A549 (cell line): ENCODE data around the gene SLC24A4. TPM values are rescaled to one million over a fixed set of nuclear protein-coding genes. Genes with fewer than 3 reads are reported as not detected.
A peak's percentile ranks its signal among the peaks of the same experiment; 100 is the strongest.

ENCODE experiments used
- ATAC-seq, 2 experiments: fragments of 200-7000 bp in 1 of 2; fragments of >200 bp in 1 of 2; cut with Nextera tagmentation in 1 of 2; cut with Tn5 transposase in 1 of 2; 3 replicates each; pipeline versions ENCODE4 v1.8.0 to v1.9.1; 2018 to 2020; ENCODE audit warnings: mild to moderate bottlenecking in 1 of 2, moderate library complexity in 1 of 2
- CTCF ChIA-PET: fragments of 300-600 bp; sonication (Branson Sonifier 250); formaldehyde crosslinking; extraction: SDS; loops from one replicate; lab custom pipeline; 2021; ENCODE audit warnings: antibody characterized with exemption, inconsistent platforms; lab: Yijun Ruan, JAX
- POLR2A ChIA-PET: fragments of 350-600 bp; formaldehyde crosslinking; extraction: SDS; loops from one replicate; lab custom pipeline; 2021; ENCODE audit warnings: antibody characterized with exemption, inconsistent platforms; lab: Yijun Ruan, JAX
- DNase-seq, 2 experiments: peaks; one replicate each; pipeline versions ENCODE4 v3.0.0 to v3.0.0-alpha.2; 2011 to 2016; ENCODE audit warnings: low read depth in 1 of 2, low spot score in 1 of 2
- FAIRE-seq: peaks from 2 replicates; lab custom pipeline; 2011; peaks lifted over from hg19 to GRCh38; lab: Jason Lieb, UNC
- H3K27ac ChIP-seq, 2 experiments: fragments of >200 bp; sonication (Bioruptor Twin); formaldehyde crosslinking; 3 replicates each; pipeline ENCODE4 v1.5.1; 2016 to 2017
- H3K4me1 ChIP-seq: fragments of >200 bp; sonication (Bioruptor Twin); formaldehyde crosslinking; 3 replicates; pipeline ENCODE4 v1.6.1; 2016
- H3K4me2 ChIP-seq: fragments of >200 bp; sonication (Bioruptor Twin); formaldehyde crosslinking; 3 replicates; pipeline ENCODE4 v1.6.1; 2016
- H3K4me3 ChIP-seq: fragments of >200 bp; sonication (Bioruptor Twin); formaldehyde crosslinking; 3 replicates; pipeline ENCODE4 v1.5.1; 2016
- H3K9me3 ChIP-seq: fragments of >200 bp; sonication (Bioruptor Twin); formaldehyde crosslinking; 3 replicates; pipeline ENCODE4 v1.6.1; 2016
- CHD2 ChIP-seq: fragments of 150-350 bp; IDR thresholded peaks from 2 replicates; pipeline ENCODE4 v1.6.1; 2014; ENCODE audit warnings: low read length; ENCODE audit not compliant: partially characterized antibody
- CHD4 ChIP-seq: fragments of 200-600 bp; sonication (generic); IDR thresholded peaks from 2 replicates; pipeline ENCODE4 v1.6.1; 2016; ENCODE audit warnings: antibody characterized with exemption, mild to moderate bottlenecking, borderline replicate concordance
- ESRRA ChIP-seq: fragments of 150-350 bp; IDR thresholded peaks from 2 replicates; pipeline ENCODE4 v1.6.1; 2014; ENCODE audit warnings: mild to moderate bottlenecking, low read length, borderline replicate concordance
- GATA3 ChIP-seq: IDR thresholded peaks from 2 replicates; pipeline ENCODE4 v1.6.1; 2012; ENCODE audit warnings: borderline replicate concordance
- HOXA7 ChIP-seq: fragments of 250-450 bp; sonication (Bioruptor Pico); IDR thresholded peaks from 2 replicates; pipeline ENCODE4 v1.5.0; 2020; ENCODE audit warnings: mild to moderate bottlenecking, moderate library complexity
- HOXB13 ChIP-seq: fragments of 250-450 bp; sonication (Bioruptor Pico); IDR thresholded peaks from 2 replicates; pipeline ENCODE4 v1.5.0; 2020; ENCODE audit warnings: low read depth, mild to moderate bottlenecking, moderate library complexity
- HOXB5 ChIP-seq: fragments of 250-450 bp; sonication (Bioruptor Pico); IDR thresholded peaks from 2 replicates; pipeline ENCODE4 v1.5.0; 2020; ENCODE audit warnings: mild to moderate bottlenecking, moderate library complexity
- JUNB ChIP-seq: fragments of >200 bp; sonication (Bioruptor Twin); formaldehyde crosslinking; IDR thresholded peaks from 2 replicates; pipeline ENCODE4 v1.6.1; 2016
- KDM5A ChIP-seq: fragments of 200-600 bp; sonication (generic); IDR thresholded peaks from 2 replicates; pipeline ENCODE4 v1.6.1; 2016; ENCODE audit warnings: antibody characterized with exemption, mild to moderate bottlenecking
- NPAS2 ChIP-seq: fragments of 250-450 bp; sonication (Bioruptor Pico); IDR thresholded peaks from 2 replicates; pipeline ENCODE4 v1.8.0; 2022; ENCODE audit warnings: mild to moderate bottlenecking, moderate library complexity, borderline replicate concordance
- NR3C1 ChIP-seq: fragments of >200 bp; sonication (Bioruptor Twin); formaldehyde crosslinking; IDR thresholded peaks from 3 replicates; pipeline ENCODE4 v1.6.1; 2017
- POLR2A ChIP-seq: IDR thresholded peaks from 2 replicates; pipeline ENCODE4 v1.6.1; 2012; ENCODE audit warnings: mild to moderate bottlenecking, low read length
- RAD21 ChIP-seq, 2 experiments: fragments of >200 bp in 1 of 2; sonication (Bioruptor Twin) in 1 of 2; formaldehyde crosslinking in 1 of 2; IDR thresholded peaks in 1 of 2; conservative IDR thresholded peaks in 1 of 2; 2 replicates in 1 of 2; 3 replicates in 1 of 2; pipeline ENCODE4 v1.6.1; 2012 to 2018; ENCODE audit warnings: inconsistent platforms in 1 of 2
- RARB ChIP-seq: fragments of 250-450 bp; sonication (Bioruptor Pico); IDR thresholded peaks from 2 replicates; pipeline ENCODE4 v1.8.0; 2021; ENCODE audit warnings: mild to moderate bottlenecking, moderate library complexity
- RCOR1 ChIP-seq: fragments of 150-350 bp; IDR thresholded peaks from 2 replicates; pipeline ENCODE4 v1.6.1; 2014; ENCODE audit warnings: antibody characterized with exemption, low read length, low read depth
- RNF2 ChIP-seq: fragments of 200-600 bp; sonication (generic); IDR thresholded peaks from 2 replicates; pipeline ENCODE4 v1.6.1; 2016; ENCODE audit warnings: low read depth, mild to moderate bottlenecking, antibody characterized with exemption, moderate library complexity, borderline replicate concordance
- SMC3 ChIP-seq: fragments of >200 bp; sonication (Bioruptor Twin); formaldehyde crosslinking; IDR thresholded peaks from 3 replicates; pipeline ENCODE4 v1.6.1; 2018; ENCODE audit warnings: inconsistent platforms
- TFCP2L1 ChIP-seq: fragments of 250-450 bp; sonication (Bioruptor Pico); IDR thresholded peaks from 2 replicates; pipeline ENCODE4 v1.5.0; 2021; ENCODE audit warnings: mild to moderate bottlenecking
- ZSCAN20 ChIP-seq: fragments of 250-450 bp; sonication (Bioruptor Pico); IDR thresholded peaks from 2 replicates; pipeline ENCODE4 v1.8.0; 2022; ENCODE audit warnings: mild to moderate bottlenecking, moderate library complexity
- WGBS: methylation state at CpG from one replicate; pipeline ENCODE4 v1.1.6; 2017; ENCODE audit errors: missing lambda C conversion rate; 5-methylcytosine and 5-hydroxymethylcytosine counted together
- polyA plus RNA-seq, 4 experiments: library from polyadenylated mRNA; depleted of rRNA in 3 of 4; stranded (reverse); fragments of >200 nt; fragmentation: RNase III in 1 of 4; extraction: RNeasy Plus Mini Kit Qiagen cat#74134 plus additional on column Dnase treatment in 1 of 4; gene quantifications; 2 replicates in 3 of 4; 3 replicates in 1 of 4; pipeline ENCODE4 v1.2.3, GENCODE V29; 2011 to 2017
- TF ChIP-seq, protein P1 (sequence below): fragments of 250-450 bp; sonication (Bioruptor Pico); IDR thresholded peaks from 2 replicates; pipeline ENCODE4 v1.5.0; 2021; ENCODE audit warnings: mild to moderate bottlenecking, moderate library complexity, borderline replicate concordance
- TF ChIP-seq, protein P2 (sequence below): fragments of >200 bp; sonication (Bioruptor Twin); formaldehyde crosslinking; IDR thresholded peaks from 2 replicates; pipeline ENCODE4 v1.6.1; 2016
- TF ChIP-seq, protein P3 (sequence below): fragments of >200 bp; sonication (Bioruptor Twin); formaldehyde crosslinking; IDR thresholded peaks from 3 replicates; pipeline ENCODE4 v1.5.1; 2016
- TF ChIP-seq, protein P4 (sequence below): IDR thresholded peaks from 2 replicates; pipeline ENCODE4 v1.6.1; 2012

Gene SLC24A4
- polyA plus RNA-seq, 2 of the 4 experiments (the other 2 are of a cell fraction): 0.05 to 0.19 TPM

DNA sequence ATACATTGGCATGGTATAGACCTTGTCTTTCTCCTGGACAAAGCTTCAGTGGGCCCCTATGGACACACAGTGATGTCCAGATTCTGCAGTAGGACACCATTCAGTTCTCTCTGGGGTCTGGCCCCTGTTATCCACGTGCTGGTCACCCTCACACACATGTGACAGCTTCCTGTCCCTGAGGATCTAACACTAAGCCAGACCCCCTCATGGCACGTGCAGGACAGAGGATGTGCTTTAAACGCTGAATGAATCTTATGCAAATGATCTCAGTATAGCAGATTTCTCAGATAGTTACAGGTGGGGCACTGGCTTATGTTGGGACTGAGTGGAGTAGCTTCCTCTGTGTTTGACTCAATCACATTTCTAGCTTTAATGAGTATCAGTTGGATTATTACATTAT lies 33.7 kb downstream of the SLC24A4 start (continued):
- TF ChIP-seq NPAS2 (no peak), NR3C1 (no peak), GATA3 (no peak)

DNA sequence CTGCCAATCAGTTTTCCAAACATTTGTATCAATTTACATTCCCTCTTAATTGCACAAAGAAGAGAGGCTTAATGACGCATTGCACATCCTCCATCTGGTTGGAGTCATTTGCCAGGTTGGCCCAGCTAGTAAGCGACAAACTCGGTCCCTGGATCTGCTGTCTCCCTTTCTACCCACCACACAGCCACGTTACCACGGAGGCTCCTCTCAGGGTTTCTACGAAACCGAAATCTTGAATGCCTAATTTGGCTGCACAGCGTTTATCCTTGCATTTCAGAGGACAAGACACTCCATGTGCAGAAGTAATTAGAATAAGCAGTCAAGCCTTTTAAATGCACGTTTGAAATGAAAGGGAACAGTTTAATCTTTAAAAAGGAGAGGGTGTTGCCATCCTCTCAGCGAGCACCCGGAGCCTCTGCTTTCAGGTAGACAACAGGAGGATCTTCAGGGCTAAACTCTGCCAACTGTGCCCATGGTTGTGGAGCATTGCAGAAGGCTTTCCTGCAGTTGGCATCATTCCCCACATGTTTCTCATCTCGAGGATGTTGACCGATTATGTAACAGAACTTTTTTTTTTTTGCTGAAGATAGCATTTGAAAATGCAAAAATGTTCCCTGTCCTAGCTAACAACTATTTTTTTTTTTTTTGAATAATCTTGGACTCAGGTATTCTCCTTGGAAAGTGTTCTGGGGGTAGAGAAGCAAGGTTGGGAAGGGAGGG lies 37.8 kb downstream of the SLC24A4 start:
- no peak for FAIRE-seq
- no peak for TF ChIP-seq ZSCAN20 (CRISPR knock-in tag)
- TF ChIP-seq HOXB13 (CRISPR knock-in tag): no peak
- TF ChIP-seq RCOR1: no peak
- TF ChIP-seq CHD2: no peak
- TF ChIP-seq POLR2A: no peak
- TF ChIP-seq ESRRA: no peak
- TF ChIP-seq HOXA7 (CRISPR knock-in tag): no peak
- TF ChIP-seq JUNB: no peak
- no peak for TF ChIP-seq RARB (CRISPR knock-in tag)
- no peak for TF ChIP-seq SMC3
- TF ChIP-seq RNF2: no peak
- TF ChIP-seq TFCP2L1 (CRISPR knock-in tag): no peak
- TF ChIP-seq HOXB5 (CRISPR knock-in tag): no peak
- TF ChIP-seq KDM5A: no peak
- TF ChIP-seq, protein P1, sequence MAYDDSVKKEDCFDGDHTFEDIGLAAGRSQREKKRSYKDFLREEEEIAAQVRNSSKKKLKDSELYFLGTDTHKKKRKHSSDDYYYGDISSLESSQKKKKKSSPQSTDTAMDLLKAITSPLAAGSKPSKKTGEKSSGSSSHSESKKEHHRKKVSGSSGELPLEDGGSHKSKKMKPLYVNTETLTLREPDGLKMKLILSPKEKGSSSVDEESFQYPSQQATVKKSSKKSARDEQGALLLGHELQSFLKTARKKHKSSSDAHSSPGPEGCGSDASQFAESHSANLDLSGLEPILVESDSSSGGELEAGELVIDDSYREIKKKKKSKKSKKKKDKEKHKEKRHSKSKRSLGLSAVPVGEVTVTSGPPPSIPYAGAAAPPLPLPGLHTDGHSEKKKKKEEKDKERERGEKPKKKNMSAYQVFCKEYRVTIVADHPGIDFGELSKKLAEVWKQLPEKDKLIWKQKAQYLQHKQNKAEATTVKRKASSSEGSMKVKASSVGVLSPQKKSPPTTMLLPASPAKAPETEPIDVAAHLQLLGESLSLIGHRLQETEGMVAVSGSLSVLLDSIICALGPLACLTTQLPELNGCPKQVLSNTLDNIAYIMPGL: no peak
- TF ChIP-seq, protein P2, sequence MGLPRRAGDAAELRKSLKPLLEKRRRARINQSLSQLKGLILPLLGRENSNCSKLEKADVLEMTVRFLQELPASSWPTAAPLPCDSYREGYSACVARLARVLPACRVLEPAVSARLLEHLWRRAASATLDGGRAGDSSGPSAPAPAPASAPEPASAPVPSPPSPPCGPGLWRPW: no peak
- TF ChIP-seq GATA3: no peak
- TF ChIP-seq, all 56 proteins: peak for 0
- WGBS: 31% methylated on average over 13 of the region's 13 CpGs
- Histone ChIP-seq H3K4me2 (no peak overlapping the region), H3K9me3 (no peaks in the 10 kb centered on the region), H3K27ac (no peak overlapping the region), H3K4me3 (no peak overlapping the region), H3K4me1 (peaks cover 6% of the 10 kb centered on the region; the same call in 1 of the 3 replicates)
- CTCF ChIA-PET: interaction anchor here (2.4 kb wide), 1 partner anchor 21 kb away, joined by 9 read pairs; no protein-coding TSS in a partner anchor
- POLR2A ChIA-PET: no interaction called here
- DNase-seq: no peak
- no peak for ATAC-seq

DNA sequence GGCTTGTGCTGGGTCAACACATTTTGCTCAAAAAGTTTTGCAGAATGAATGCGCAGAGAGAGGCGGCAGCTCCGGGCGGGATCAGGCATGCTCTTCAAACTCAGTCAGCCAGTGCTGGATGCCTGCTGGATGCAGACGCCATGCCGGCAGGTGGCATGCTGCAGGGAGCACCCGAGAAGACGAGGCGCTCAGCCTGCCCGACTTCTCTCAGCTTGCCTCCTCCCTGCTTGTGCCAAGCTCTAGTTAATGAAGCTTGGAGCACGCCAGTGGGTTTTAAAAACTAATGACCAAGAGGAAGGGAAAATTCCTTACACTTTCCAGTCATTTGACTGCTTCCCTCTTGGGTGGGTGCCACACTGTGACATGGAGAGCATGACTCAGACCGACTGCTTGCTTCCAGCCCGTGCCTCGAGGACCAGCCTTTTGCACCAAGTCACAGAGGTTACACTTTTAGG lies 39.8 kb downstream of the SLC24A4 start:
- FAIRE-seq: no peak
- H3K4me1 ChIP-seq: peaks cover 6% of the 10 kb centered on the region; the same call in 1 of the 3 replicates
- ATAC-seq: peak; percentile 70 to 75; a peak in 5 of 6 replicates
- CTCF ChIA-PET: interaction anchor here (0.9 to 2.4 kb wide), 3 partner anchors 13 to 21 kb away, joined by 3 to 9 read pairs (median 3); no protein-coding TSS in a partner anchor
- POLR2A ChIA-PET: no interaction called here
- TF ChIP-seq RAD21 (conservative IDR thresholded peaks at IDR 0.05 in 1 of 2, IDR thresholded peaks at IDR 0.05 in 1 of 2): 0 out of 5 replicates have a peak, but pooled peaks of 1 of the 2 experiments have one; percentile 11
- no peak for TF ChIP-seq RCOR1
- TF ChIP-seq, protein P3, sequence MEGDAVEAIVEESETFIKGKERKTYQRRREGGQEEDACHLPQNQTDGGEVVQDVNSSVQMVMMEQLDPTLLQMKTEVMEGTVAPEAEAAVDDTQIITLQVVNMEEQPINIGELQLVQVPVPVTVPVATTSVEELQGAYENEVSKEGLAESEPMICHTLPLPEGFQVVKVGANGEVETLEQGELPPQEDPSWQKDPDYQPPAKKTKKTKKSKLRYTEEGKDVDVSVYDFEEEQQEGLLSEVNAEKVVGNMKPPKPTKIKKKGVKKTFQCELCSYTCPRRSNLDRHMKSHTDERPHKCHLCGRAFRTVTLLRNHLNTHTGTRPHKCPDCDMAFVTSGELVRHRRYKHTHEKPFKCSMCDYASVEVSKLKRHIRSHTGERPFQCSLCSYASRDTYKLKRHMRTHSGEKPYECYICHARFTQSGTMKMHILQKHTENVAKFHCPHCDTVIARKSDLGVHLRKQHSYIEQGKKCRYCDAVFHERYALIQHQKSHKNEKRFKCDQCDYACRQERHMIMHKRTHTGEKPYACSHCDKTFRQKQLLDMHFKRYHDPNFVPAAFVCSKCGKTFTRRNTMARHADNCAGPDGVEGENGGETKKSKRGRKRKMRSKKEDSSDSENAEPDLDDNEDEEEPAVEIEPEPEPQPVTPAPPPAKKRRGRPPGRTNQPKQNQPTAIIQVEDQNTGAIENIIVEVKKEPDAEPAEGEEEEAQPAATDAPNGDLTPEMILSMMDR: 0 out of 3 replicates have a peak, but pooled peaks have one; percentile 5
- TF ChIP-seq, protein P4, sequence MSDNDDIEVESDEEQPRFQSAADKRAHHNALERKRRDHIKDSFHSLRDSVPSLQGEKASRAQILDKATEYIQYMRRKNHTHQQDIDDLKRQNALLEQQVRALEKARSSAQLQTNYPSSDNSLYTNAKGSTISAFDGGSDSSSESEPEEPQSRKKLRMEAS: peak; percentile 54; the same call in 1 of the 2 replicates
- TF ChIP-seq ESRRA: no peak
- TF ChIP-seq CHD4: no peak
- WGBS: 20% methylated on average over 13 of the region's 14 CpGs
- peak; percentile 19 to 32 for DNase-seq
- 0 out of 3 replicates have a peak overlapping the region, but pooled peaks have one; percentile 9 for H3K4me3 ChIP-seq
- H3K4me2 ChIP-seq: peak overlapping the region; percentile 46
- H3K9me3 ChIP-seq: no peaks in the 10 kb centered on the region
- H3K27ac ChIP-seq: no peak overlapping the region
